ENCODE measurements around the gene CCNY. TPM values are rescaled to one million over a fixed set of nuclear protein-coding genes. Genes with fewer than 3 reads are reported as not detected.

The CCNY gene
- total RNA-seq, 2 experiments from 2014 or later, result 64.9 to 66.9 TPM

DNA sequence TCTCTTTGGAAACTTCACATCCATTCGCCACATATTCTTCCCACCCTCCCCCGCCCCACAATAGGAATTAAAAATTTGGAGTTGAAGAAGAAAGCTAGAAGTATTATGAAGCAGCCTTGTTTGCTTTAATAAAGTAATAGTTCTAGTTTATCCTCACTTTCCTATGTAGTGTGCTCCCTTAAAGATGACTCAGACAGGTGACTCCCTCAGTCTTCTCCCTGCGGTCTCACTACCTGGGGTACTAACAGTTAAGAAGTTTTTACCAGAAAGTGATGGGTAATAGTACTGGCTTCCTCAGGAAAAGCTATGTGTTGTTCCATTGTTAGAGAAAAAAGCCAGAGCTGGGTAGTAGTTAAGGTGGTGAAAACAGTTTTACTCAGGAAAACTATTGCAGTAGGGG is 58.6 kb downstream of the CCNY start:
- H3K9me3 ChIP-seq (ENCODE audit: control insufficient read depth in 1 of 2, insufficient read depth in 1 of 2, low read length in 2 of 2), result peaks cover 5 to 16% of the 10 kb centered on the region in 2 experiments
- peaks cover 87% of the 10 kb centered on the region for H3K4me1 Mint-ChIP-seq (ENCODE audit: low read depth)
- no peak overlapping the region for H3K4me3 Mint-ChIP-seq
- no peaks in the 10 kb centered on the region for H3K27me3 ChIP-seq (ENCODE audit: control insufficient read depth in 1 of 2, insufficient read depth in 2 of 2, low read length in 2 of 2)
- ATAC-seq (ENCODE audit: poor library complexity), result no peak
- TF ChIP-seq, protein P1, sequence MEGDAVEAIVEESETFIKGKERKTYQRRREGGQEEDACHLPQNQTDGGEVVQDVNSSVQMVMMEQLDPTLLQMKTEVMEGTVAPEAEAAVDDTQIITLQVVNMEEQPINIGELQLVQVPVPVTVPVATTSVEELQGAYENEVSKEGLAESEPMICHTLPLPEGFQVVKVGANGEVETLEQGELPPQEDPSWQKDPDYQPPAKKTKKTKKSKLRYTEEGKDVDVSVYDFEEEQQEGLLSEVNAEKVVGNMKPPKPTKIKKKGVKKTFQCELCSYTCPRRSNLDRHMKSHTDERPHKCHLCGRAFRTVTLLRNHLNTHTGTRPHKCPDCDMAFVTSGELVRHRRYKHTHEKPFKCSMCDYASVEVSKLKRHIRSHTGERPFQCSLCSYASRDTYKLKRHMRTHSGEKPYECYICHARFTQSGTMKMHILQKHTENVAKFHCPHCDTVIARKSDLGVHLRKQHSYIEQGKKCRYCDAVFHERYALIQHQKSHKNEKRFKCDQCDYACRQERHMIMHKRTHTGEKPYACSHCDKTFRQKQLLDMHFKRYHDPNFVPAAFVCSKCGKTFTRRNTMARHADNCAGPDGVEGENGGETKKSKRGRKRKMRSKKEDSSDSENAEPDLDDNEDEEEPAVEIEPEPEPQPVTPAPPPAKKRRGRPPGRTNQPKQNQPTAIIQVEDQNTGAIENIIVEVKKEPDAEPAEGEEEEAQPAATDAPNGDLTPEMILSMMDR (IDR thresholded peaks at IDR 0.05), result no peak
- no peak overlapping the region for H3K27ac ChIP-seq (ENCODE audit: low read depth in 1 of 2, low read length in 2 of 2)
- H3K4me1 ChIP-seq (ENCODE audit: insufficient read depth, low read length), result peaks cover 50% of the 10 kb centered on the region
- no peak overlapping the region for H3K27ac Mint-ChIP-seq
- H3K36me3 ChIP-seq (ENCODE audit: insufficient read depth, low read length), result no peaks in the 10 kb centered on the region
- no peak for DNase-seq
- H3K27me3 Mint-ChIP-seq, result no peaks in the 10 kb centered on the region
- peaks cover 8% of the 10 kb centered on the region for H3K9me3 Mint-ChIP-seq
- CTCF ChIA-PET, result no interaction called here
- POLR2A ChIA-PET, result no interaction called here
- H3K4me3 ChIP-seq (ENCODE audit: low read length), result no peak overlapping the region
- intact Hi-C loops (cut with DNase I, micrococcal nuclease), result no loop called here
- peaks cover 19% of the 10 kb centered on the region for H3K36me3 Mint-ChIP-seq (ENCODE audit: low read depth)

DNA sequence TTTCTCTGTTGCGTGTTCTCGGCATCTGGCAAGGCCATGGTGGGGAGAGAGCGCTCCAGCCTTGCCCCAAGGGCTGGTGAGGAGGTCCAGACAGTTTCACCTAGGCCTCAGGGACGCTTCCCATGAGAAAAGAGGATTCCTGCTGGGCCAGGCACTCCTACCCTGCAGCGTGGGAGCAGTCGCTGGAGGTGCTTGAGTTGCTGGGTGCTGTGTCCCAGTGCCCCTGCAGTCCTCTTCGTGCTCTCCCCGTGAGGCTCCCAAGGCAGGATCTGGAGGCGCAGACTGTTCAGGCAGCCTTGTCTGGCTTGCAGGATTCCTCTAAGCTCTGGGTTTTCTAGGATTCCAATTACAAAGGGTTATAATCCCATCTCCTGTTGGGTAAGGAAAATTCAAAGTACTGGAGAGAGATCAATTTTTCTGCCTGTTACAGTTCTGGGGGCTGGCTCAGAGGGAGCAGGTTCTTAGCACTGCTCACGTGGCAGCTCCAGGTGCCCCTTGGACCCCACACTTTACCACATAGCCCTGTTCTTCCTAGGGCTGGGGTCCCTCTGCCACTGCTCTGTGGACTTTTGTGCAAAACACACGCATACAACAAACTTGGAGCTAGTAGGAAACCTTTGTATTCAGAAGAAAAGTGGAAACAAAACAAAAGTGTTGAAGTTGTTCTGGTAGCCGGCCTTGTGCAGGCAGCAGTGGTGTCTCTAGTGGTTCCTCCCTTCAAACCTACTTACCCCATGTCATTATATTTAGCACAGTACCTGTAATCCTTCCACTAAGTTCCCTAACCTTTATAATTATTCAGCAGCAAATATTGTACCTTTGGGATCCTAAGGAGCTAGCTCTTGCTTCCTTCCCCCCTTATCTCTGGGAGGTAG is 60.5 kb downstream of the CCNY start:
- Histone ChIP-seq H3K4me1 (ENCODE audit: insufficient read depth, low read length) (peaks cover 50% of the 10 kb centered on the region), H3K27ac (ENCODE audit: low read depth in 1 of 2, low read length in 2 of 2) (no peak overlapping the region), H3K4me3 (ENCODE audit: low read length) (no peak overlapping the region), H3K27me3 (ENCODE audit: control insufficient read depth in 1 of 2, insufficient read depth in 2 of 2, low read length in 2 of 2) (no peaks in the 10 kb centered on the region), H3K36me3 (ENCODE audit: insufficient read depth, low read length) (no peaks in the 10 kb centered on the region), H3K9me3 (ENCODE audit: control insufficient read depth in 1 of 2, insufficient read depth in 1 of 2, low read length in 2 of 2) (peaks cover 0 to 3% of the 10 kb centered on the region in 2 experiments)
- DNase-seq, result no peak
- H3K36me3 Mint-ChIP-seq (ENCODE audit: low read depth), result peaks cover 10% of the 10 kb centered on the region
- ChIA-PET POLR2A (no interaction called here), CTCF (no interaction called here)
- no peak overlapping the region for H3K4me3 Mint-ChIP-seq
- H3K4me1 Mint-ChIP-seq (ENCODE audit: low read depth), result peaks cover 79% of the 10 kb centered on the region
- no peaks in the 10 kb centered on the region for H3K27me3 Mint-ChIP-seq
- H3K27ac Mint-ChIP-seq, result no peak overlapping the region
- no peak for ATAC-seq (ENCODE audit: poor library complexity)
- TF ChIP-seq, protein P1 (IDR thresholded peaks at IDR 0.05), result no peak
- intact Hi-C loops (cut with DNase I, micrococcal nuclease), result no loop called here
- peaks cover under 1% of the 10 kb centered on the region for H3K9me3 Mint-ChIP-seq

DNA sequence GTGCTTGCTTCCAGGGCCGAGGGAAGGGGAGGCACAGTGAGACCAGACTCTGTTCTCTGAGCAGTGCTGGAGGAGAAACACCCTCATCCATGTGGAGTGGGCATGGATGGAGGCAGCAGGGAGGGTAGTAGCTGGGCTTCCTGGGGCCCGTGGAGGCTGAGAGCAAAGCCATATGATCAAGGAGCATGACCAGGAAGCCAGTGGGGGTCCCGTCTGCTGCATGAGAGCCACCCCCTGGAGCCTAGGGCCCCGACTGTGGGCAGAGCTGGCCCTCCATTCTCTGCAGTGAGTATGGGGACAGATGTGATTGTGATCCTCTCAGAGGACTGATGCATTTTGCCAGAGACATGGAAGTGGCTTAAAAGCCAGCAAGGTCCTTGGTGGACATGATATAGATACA is 61.6 kb downstream of the CCNY start:
- intact Hi-C loops (cut with DNase I, micrococcal nuclease), result no loop called here
- Mint-ChIP-seq H3K27me3 (no peaks in the 10 kb centered on the region), H3K9me3 (no peaks in the 10 kb centered on the region), H3K36me3 (ENCODE audit: low read depth) (peaks cover 6% of the 10 kb centered on the region), H3K4me3 (no peak overlapping the region), H3K27ac (no peak overlapping the region), H3K4me1 (ENCODE audit: low read depth) (peaks cover 68% of the 10 kb centered on the region)
- H3K4me1 ChIP-seq (ENCODE audit: insufficient read depth, low read length), result peaks cover 44% of the 10 kb centered on the region
- H3K4me3 ChIP-seq (ENCODE audit: low read length), result no peak overlapping the region
- POLR2A ChIA-PET, result no interaction called here
- no peaks in the 10 kb centered on the region for H3K27me3 ChIP-seq (ENCODE audit: control insufficient read depth in 1 of 2, insufficient read depth in 2 of 2, low read length in 2 of 2)
- no peak overlapping the region for H3K27ac ChIP-seq (ENCODE audit: low read depth in 1 of 2, low read length in 2 of 2)
- TF ChIP-seq, protein P1 (IDR thresholded peaks at IDR 0.05), result no peak
- DNase-seq (no peak), ATAC-seq (ENCODE audit: poor library complexity) (no peak)
- CTCF ChIA-PET, result no interaction called here
- peaks cover 0 to 3% of the 10 kb centered on the region in 2 experiments for H3K9me3 ChIP-seq (ENCODE audit: control insufficient read depth in 1 of 2, insufficient read depth in 1 of 2, low read length in 2 of 2)
- no peaks in the 10 kb centered on the region for H3K36me3 ChIP-seq (ENCODE audit: insufficient read depth, low read length)
